Rectal smooth muscle tissue (tissue), 1 donor: ENCODE data around the gene PCBD2.

Experiments used
- H3K27ac ChIP-seq: one replicate; pipeline ENCODE4 v1.7.0; 2013; ENCODE audit warnings: low read depth, low read length, inconsistent platforms
- H3K27me3 ChIP-seq: one replicate; pipeline ENCODE4 v1.7.0; 2013; ENCODE audit warnings: low read length; ENCODE audit not compliant: control insufficient read depth, insufficient read depth
- H3K36me3 ChIP-seq: one replicate; pipeline ENCODE4 v1.7.0; 2013; ENCODE audit warnings: low read length; ENCODE audit not compliant: control insufficient read depth, insufficient read depth
- H3K4me1 ChIP-seq: one replicate; pipeline ENCODE4 v1.7.0; 2013; ENCODE audit warnings: low read length; ENCODE audit not compliant: control insufficient read depth, insufficient read depth
- H3K4me3 ChIP-seq: one replicate; pipeline ENCODE4 v1.7.0; 2013; ENCODE audit warnings: low read length
- H3K9ac ChIP-seq: one replicate; pipeline ENCODE4 v1.7.0; 2013; ENCODE audit warnings: low read length

PCBD2 gene

DNA sequence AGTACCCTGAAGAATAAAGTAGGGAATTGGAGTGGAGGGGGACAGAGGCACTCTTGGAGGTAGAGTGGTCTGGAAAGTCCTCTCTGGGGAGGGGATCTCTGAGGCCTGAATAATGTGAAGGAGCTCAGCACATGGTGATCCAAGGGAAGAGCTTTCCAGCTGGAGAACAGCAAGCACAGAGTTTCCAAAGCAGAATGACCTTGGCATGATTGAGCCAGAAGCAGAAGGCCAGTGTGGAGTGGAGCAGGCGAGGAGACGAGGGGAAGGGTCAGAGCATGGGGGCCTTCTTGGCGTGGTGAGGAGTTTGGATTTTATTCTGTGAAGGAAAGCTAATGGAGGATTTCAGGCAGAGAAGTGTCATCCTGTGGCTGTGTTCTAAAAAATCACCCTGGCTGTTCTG, 8.3 kb downstream of the PCBD2 start:
- Histone ChIP-seq H3K4me1 (no peaks in the 10 kb centered on the region), H3K36me3 (peaks cover 7% of the 10 kb centered on the region), H3K4me3 (no peak overlapping the region), H3K27ac (no peak overlapping the region), H3K9ac (no peak overlapping the region), H3K27me3 (no peaks in the 10 kb centered on the region)

- Histone ChIP-seq H3K27me3 (no peaks in the 10 kb centered on the region), H3K9ac (no peak overlapping the region), H3K36me3 (peaks cover 7% of the 10 kb centered on the region), H3K27ac (no peak overlapping the region), H3K4me3 (no peak overlapping the region), H3K4me1 (no peaks in the 10 kb centered on the region)
Measured at GRCh38 chr5:134913795-134914194, 8.9 kb downstream of the PCBD2 start.

DNA sequence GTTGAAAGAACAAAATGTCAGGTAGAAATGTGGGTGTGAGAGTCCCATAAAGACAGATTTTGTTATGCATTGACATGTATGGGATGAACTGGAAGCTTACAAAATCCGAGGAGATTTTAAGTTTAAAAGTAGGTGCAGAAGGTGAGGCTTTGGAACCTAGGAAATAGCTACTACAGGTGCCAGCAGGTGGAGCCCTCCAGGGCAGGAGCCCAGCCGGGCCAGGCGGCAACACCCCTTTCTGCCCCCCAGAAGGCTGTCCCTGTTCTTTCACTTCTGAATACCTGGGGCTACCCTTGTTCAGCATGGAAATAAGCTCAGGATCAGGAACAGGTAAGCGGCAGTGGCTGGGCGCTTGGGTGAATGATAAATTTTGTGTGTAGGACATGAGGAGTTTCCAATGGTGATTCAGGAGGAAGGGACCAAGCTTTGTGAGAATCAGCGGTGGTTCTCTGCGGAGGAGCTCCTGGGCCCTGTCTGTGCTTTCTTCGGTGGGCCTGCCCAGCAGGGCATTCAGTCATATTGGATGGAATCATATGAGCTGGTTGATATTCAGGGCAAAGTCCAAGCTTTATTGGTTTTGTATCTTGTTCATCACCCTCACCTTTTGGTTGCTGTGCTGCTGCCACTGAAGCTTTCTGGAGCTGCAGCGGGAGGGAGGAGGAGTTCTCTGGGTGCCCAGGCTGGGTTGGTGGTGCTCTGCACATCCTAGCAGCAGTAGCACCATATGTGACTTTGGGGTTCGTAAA, 12.3 kb downstream of the PCBD2 start:
- peaks cover 12% of the 10 kb centered on the region for H3K36me3 ChIP-seq
- H3K4me3 ChIP-seq: no peak overlapping the region
- no peaks in the 10 kb centered on the region for H3K27me3 ChIP-seq
- no peaks in the 10 kb centered on the region for H3K4me1 ChIP-seq
- H3K9ac ChIP-seq: no peak overlapping the region
- no peak overlapping the region for H3K27ac ChIP-seq

DNA sequence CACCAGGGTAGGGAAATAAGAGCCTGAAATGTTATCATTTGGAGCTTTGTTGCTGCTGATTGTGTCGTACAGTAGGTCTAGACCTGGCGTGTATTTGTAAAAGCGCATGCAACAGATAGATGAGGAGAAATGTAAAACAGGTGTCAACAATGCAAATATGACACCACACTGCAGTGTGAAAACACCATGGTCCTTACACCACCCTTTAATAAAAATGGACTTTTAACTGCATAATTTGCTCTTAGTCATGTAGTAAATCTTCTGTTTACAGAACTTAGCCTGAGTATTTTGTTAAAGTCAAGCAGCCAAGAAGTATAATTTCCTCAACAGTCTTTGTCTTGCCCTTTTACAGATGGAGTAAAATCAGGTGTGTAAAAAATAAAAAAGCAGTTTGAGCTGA, 13.9 kb downstream of the PCBD2 start:
- Histone ChIP-seq H3K9ac (no peak overlapping the region), H3K4me1 (no peaks in the 10 kb centered on the region), H3K4me3 (no peak overlapping the region), H3K27ac (no peak overlapping the region), H3K27me3 (no peaks in the 10 kb centered on the region), H3K36me3 (peaks cover 11% of the 10 kb centered on the region)

DNA sequence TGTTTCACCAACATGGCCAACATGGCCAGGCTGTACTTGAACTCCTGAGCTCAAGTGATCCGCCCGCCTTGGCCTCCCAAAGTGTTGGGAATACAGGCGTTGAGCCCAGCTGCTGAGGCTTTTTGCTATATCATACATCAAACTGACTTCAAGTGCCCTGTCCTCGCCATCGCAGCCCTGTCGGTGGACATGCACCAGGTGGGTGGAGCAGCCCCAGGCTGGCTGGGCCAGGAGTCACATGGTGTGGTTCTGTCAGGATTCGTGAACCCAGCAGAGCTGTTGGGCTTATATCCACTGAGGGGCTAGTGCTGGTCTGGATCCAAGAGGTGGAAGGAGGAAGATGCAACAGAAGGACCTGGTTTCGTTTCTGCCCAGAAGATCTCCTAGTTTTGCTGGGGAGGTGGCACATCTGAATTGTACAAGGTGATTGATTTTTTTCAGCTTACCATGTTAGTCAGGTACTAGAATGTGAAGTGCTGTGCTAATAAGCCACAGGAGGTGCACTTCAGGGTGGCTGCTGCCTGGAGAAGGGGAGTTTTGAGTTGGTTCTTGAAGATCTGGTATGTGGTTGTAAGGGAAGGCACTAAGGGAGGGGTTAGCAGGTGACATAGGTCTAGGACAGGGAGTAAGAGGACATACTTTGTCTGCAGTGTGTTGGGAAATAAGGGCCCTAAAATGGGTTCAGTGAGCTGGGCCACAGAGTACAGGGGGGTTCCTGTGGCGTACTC, 16.1 kb downstream of the PCBD2 start:
- Histone ChIP-seq H3K27me3 (no peaks in the 10 kb centered on the region), H3K9ac (no peak overlapping the region), H3K4me3 (no peak overlapping the region), H3K27ac (no peak overlapping the region), H3K4me1 (no peaks in the 10 kb centered on the region), H3K36me3 (peaks cover 5% of the 10 kb centered on the region)

DNA sequence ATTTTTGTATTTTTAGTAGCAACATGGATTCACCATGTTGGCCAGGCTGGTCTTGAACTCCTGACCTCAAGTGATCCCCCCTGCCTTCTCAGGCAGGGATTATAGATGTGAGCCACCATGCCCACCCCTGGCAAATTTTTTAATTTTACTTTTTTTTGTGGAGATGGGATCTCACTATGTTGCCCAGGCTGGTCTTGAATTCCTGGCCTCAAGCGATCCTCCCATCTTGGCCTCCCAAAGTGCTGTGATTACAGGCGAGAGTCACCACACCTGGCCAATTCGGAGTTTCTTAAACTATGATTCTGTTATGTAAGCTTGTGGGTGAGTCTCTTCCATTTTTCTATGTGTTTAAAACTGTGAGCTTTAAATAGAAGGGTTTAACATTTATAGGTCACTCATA, 27.6 kb downstream of the PCBD2 start:
- Histone ChIP-seq H3K4me1 (no peaks in the 10 kb centered on the region), H3K27ac (no peak overlapping the region), H3K9ac (no peak overlapping the region), H3K4me3 (no peak overlapping the region), H3K27me3 (no peaks in the 10 kb centered on the region), H3K36me3 (peaks cover 3% of the 10 kb centered on the region)

- Histone ChIP-seq H3K9ac (no peak overlapping the region), H3K27ac (no peak overlapping the region), H3K36me3 (peaks cover 3% of the 10 kb centered on the region), H3K27me3 (no peaks in the 10 kb centered on the region), H3K4me3 (no peak overlapping the region), H3K4me1 (no peaks in the 10 kb centered on the region)
Measured at GRCh38 chr5:134934202-134934601, 29.3 kb downstream of the PCBD2 start.

- no peaks in the 10 kb centered on the region for H3K27me3 ChIP-seq
- H3K27ac ChIP-seq: no peak overlapping the region
- H3K4me3 ChIP-seq: no peak overlapping the region
- peaks cover 3% of the 10 kb centered on the region for H3K36me3 ChIP-seq
- no peak overlapping the region for H3K9ac ChIP-seq
- no peaks in the 10 kb centered on the region for H3K4me1 ChIP-seq
Measured at GRCh38 chr5:134935711-134936602, 31.0 kb downstream of the PCBD2 start.

- Histone ChIP-seq H3K4me3 (no peak overlapping the region), H3K27me3 (no peaks in the 10 kb centered on the region), H3K4me1 (no peaks in the 10 kb centered on the region), H3K36me3 (no peaks in the 10 kb centered on the region), H3K9ac (no peak overlapping the region), H3K27ac (no peak overlapping the region)
Measured at GRCh38 chr5:134937526-134937925, 32.6 kb downstream of the PCBD2 start.

DNA sequence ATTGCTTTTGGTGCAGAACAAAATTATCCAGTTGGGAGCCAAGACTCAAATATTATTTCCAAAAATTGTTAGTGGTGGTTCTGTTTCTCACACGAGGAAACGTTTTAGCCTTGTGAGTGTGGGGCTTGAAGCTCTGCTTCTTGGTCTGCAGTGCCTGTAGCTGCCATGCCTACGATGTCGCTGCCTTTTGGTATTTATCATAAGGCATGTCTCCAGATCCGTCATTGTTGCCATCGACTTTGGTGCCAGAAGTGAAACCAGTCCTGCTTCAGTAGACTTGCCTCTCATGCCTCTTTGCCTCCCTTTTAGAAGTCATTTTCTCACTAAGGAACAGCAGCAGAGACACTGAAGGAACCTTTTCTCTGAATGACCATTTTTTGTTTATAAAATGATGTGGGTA, 33.1 kb downstream of the PCBD2 start:
- Histone ChIP-seq H3K9ac (no peak overlapping the region), H3K27me3 (no peaks in the 10 kb centered on the region), H3K4me1 (no peaks in the 10 kb centered on the region), H3K27ac (no peak overlapping the region), H3K4me3 (no peak overlapping the region), H3K36me3 (no peaks in the 10 kb centered on the region)

GRCh38 chr5:134939500-134939899, 34.6 kb downstream of the PCBD2 start:
- Histone ChIP-seq H3K4me3 (no peak overlapping the region), H3K4me1 (no peaks in the 10 kb centered on the region), H3K27ac (no peak overlapping the region), H3K9ac (no peak overlapping the region), H3K36me3 (no peaks in the 10 kb centered on the region), H3K27me3 (no peaks in the 10 kb centered on the region)

GRCh38 chr5:134943547-134943946, 38.6 kb downstream of the PCBD2 start:
- no peaks in the 10 kb centered on the region for H3K36me3 ChIP-seq
- H3K27me3 ChIP-seq: no peaks in the 10 kb centered on the region
- H3K4me1 ChIP-seq: no peaks in the 10 kb centered on the region
- H3K9ac ChIP-seq: no peak overlapping the region
- H3K27ac ChIP-seq: no peak overlapping the region
- H3K4me3 ChIP-seq: no peak overlapping the region
